Mammary epithelial cell (primary cell): ENCODE data around the gene ASXL3.

Experiments
- EZH2 ChIP-seq: IDR thresholded peaks from 2 replicates; pipeline ENCODE4 v1.6.1; 2012; ENCODE audit warnings: low read length, inconsistent platforms, borderline replicate concordance
- TF ChIP-seq, protein P1 (sequence below), 2 donors: IDR thresholded peaks in 1 of 2; conservative IDR thresholded peaks in 1 of 2; 2 replicates each; pipeline ENCODE4 v1.5.1; 2011 to 2012; ENCODE audit warnings: inconsistent platforms in 2 of 2, low read length in 2 of 2, mild to moderate bottlenecking in 2 of 2, control low read depth in 1 of 2, low read depth in 1 of 2; ENCODE audit not compliant: insufficient read depth in 1 of 2; ENCODE audit errors: extremely low read depth in 1 of 2

DNA sequence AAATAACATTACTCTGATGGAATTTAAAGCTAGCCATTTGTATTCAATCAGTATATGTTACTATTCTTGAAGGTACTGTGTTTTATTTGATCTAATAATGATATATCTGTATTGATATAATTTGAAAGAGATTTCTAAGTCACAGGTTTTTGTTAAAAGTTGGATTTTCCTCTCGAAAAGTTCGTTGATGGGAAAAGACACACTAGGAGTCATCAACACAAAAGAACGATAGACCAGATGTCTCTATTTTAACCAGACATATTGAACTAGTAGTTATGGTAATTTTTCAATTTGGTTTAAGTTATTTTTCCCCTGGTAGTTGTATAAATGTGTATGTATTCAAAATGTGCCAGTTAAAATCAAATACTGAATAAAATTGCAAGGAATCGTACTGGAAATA lies 2.5 kb downstream of the ASXL3 start:
- TF ChIP-seq, protein P1, sequence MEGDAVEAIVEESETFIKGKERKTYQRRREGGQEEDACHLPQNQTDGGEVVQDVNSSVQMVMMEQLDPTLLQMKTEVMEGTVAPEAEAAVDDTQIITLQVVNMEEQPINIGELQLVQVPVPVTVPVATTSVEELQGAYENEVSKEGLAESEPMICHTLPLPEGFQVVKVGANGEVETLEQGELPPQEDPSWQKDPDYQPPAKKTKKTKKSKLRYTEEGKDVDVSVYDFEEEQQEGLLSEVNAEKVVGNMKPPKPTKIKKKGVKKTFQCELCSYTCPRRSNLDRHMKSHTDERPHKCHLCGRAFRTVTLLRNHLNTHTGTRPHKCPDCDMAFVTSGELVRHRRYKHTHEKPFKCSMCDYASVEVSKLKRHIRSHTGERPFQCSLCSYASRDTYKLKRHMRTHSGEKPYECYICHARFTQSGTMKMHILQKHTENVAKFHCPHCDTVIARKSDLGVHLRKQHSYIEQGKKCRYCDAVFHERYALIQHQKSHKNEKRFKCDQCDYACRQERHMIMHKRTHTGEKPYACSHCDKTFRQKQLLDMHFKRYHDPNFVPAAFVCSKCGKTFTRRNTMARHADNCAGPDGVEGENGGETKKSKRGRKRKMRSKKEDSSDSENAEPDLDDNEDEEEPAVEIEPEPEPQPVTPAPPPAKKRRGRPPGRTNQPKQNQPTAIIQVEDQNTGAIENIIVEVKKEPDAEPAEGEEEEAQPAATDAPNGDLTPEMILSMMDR (conservative IDR thresholded peaks at IDR 0.05 in 1 of 2, IDR thresholded peaks at IDR 0.05 in 1 of 2; ENCODE audit: extremely low read depth in 1 of 2, insufficient read depth in 1 of 2, low read depth in 1 of 2, low read length in 2 of 2), result no peak
- no peak for TF ChIP-seq EZH2
